Gastroesophageal sphincter (tissue), 4 donors: ENCODE measurements around the gene CHST14. TPM values are rescaled to one million over a fixed set of nuclear protein-coding genes. Genes with fewer than 3 reads are reported as not detected.

Experiments
- ATAC-seq: fragments of 150-250 bp; one replicate; pipeline ENCODE4 v1.9.1; 2016; ENCODE audit warnings: mild to moderate bottlenecking, moderate library complexity
- H3K27ac ChIP-seq, 4 donors: fragments of 200-600 bp; sonication (generic) in 3 of 4; 1 replicate in 3 of 4; 2 replicates in 1 of 4; pipeline ENCODE4 v1.5.1; 2016 to 2019
- H3K27me3 ChIP-seq: fragments of 200-600 bp; sonication (generic); one replicate; pipeline ENCODE4 v1.5.1; 2019
- H3K36me3 ChIP-seq, 2 donors: fragments of 200-600 bp; sonication (generic); one replicate each; pipeline ENCODE4 v1.5.1; 2019; ENCODE audit warnings: control low read depth in 1 of 2
- H3K4me1 ChIP-seq, 3 donors: fragments of 200-600 bp; sonication (generic); 1 replicate in 2 of 3; 2 replicates in 1 of 3; pipeline ENCODE4 v1.5.1; 2016 to 2019; ENCODE audit warnings: control low read depth in 2 of 3
- H3K4me3 ChIP-seq, 2 donors: fragments of 200-600 bp; sonication (generic); one replicate each; pipeline ENCODE4 v1.5.1; 2019; ENCODE audit warnings: mild to moderate bottlenecking in 1 of 2, moderate library complexity in 1 of 2
- H3K9me3 ChIP-seq, 3 donors: fragments of 200-600 bp; sonication (generic); one replicate each; pipeline ENCODE4 v1.5.1; 2017 to 2019; ENCODE audit warnings: control low read depth in 2 of 3
- EP300 ChIP-seq: sonication (generic); formaldehyde crosslinking; IDR thresholded peaks from one replicate; pipeline ENCODE4 v1.6.1; 2017; ENCODE audit warnings: antibody characterized with exemption, mild to moderate bottlenecking
- POLR2A ChIP-seq, 2 donors: fragments of 450-650 bp; IDR thresholded peaks; one replicate each; pipeline ENCODE4 v1.6.1; 2017; ENCODE audit warnings: antibody characterized with exemption in 2 of 2, mild to moderate bottlenecking in 2 of 2, moderate library complexity in 1 of 2
- POLR2AphosphoS5 ChIP-seq: sonication (generic); formaldehyde crosslinking; IDR thresholded peaks from one replicate; pipeline ENCODE4 v1.6.1; 2017; ENCODE audit warnings: antibody characterized with exemption
- WGBS, 2 donors: methylation state at CpG; one replicate each; pipeline ENCODE4 v1.1.5; 2018; ENCODE audit warnings: low coverage in 1 of 2; 5-methylcytosine and 5-hydroxymethylcytosine counted together
- total RNA-seq, 4 donors: library from RNA; depleted of rRNA; stranded (reverse); fragments of >200 nt; gene quantifications; one replicate each; pipeline ENCODE4 v1.1.0, GENCODE V29; 2016
- TF ChIP-seq, protein P1 (sequence below), 4 experiments: fragments of 200-600 bp in 2 of 4; fragments of 450-650 bp in 2 of 4; sonication (generic) in 1 of 4; IDR thresholded peaks; one replicate each; pipeline ENCODE4 v1.5.1; 2017 to 2019; ENCODE audit warnings: antibody characterized with exemption in 4 of 4, mild to moderate bottlenecking in 2 of 4, moderate library complexity in 2 of 4

CHST14 gene
- total RNA-seq, 4 donors from 2014 or later: 7.8 to 18.4 (median 11.7) TPM

DNA sequence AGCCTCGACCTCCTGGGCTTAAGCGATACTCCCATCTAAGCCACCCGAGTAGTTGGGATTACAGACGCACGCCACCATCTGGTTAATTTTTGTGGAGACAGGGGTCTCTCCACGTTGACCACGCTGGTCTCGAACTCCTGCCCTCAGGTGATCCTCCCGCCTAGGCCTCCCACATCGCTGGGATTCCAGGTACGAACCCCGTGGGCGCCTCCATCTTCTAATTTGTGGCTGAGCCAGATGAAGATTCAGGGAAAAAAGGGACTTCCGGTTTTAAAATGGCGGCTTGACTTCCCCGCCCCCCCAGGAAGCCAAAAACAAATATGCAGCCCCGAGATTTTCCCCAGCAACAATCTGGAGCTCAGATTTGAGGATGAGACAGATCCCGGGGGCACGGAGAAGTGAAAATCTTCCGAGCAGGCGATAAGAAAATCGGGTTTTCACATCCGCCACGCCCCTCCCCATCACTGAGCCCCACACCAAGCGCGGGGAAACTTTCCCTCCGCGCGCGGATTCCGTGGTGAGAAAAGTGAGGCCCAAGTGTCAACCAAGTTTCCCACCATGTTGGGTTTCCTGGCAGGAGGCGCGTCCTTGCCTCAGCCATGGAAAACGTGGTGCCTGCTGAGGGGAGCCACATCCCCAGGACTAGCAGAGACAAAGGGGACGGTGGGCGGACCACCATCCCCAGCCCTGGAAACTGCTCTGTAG is 15.4 kb downstream of the CHST14 start:
- Histone ChIP-seq H3K27ac (no peak overlapping the region), H3K9me3 (no peaks in the 10 kb centered on the region), H3K4me3 (no peak overlapping the region), H3K4me1 (no peaks in the 10 kb centered on the region), H3K27me3 (peaks cover 14% of the 10 kb centered on the region), H3K36me3 (no peaks in the 10 kb centered on the region)
- TF ChIP-seq POLR2A (IDR thresholded peaks at IDR 0.05) (no peak), POLR2AphosphoS5 (no peak), EP300 (no peak)
- TF ChIP-seq, protein P1, sequence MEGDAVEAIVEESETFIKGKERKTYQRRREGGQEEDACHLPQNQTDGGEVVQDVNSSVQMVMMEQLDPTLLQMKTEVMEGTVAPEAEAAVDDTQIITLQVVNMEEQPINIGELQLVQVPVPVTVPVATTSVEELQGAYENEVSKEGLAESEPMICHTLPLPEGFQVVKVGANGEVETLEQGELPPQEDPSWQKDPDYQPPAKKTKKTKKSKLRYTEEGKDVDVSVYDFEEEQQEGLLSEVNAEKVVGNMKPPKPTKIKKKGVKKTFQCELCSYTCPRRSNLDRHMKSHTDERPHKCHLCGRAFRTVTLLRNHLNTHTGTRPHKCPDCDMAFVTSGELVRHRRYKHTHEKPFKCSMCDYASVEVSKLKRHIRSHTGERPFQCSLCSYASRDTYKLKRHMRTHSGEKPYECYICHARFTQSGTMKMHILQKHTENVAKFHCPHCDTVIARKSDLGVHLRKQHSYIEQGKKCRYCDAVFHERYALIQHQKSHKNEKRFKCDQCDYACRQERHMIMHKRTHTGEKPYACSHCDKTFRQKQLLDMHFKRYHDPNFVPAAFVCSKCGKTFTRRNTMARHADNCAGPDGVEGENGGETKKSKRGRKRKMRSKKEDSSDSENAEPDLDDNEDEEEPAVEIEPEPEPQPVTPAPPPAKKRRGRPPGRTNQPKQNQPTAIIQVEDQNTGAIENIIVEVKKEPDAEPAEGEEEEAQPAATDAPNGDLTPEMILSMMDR (IDR thresholded peaks at IDR 0.05): no peak
- ATAC-seq: no peak
- 71 to 94% methylated on average over 8 to 10 of the region's 36 CpGs for WGBS, 2 donors

DNA sequence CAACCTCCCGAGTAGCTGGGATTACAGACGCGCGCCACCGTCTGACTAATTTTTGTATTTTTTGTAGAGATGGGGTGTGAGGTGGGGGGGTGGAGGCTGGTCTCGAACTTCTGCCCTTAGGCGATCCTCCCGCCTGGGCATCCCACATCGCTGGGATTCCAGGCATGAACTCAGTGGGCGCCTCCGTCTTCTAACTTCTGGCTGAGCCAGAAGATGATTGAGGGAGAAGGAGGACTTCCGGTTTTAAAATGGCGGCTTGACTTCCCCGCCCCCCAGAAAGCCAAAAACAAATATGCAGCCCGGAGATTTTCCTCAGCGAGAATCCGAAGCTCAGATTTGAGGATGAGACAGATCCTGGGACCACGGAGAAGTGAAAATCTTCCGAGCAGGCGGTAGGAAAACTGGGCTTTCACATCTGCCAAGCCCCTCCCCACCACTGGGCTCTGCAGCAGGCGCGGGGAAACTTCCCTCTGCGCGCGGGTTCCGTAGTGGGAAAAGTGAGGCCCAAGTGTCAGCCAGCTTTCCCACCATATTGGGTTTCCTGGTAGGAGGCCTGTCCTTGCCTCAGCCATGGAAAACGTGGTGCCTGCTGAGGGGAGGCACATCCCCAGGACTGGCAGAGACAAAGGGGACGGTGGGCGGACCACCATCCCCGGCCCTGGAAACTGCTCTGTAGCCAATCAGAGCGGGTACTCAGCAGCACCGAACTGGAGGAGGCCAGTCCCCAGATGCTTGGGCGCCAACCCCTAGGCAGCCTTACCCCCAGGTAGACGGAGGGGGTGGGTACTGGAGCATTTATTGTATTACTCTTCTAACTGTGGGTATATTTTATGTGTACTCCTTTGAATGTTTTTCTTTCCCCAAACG is 17.3 kb downstream of the CHST14 start:
- TF ChIP-seq POLR2AphosphoS5: no peak
- no peak overlapping the region for H3K27ac ChIP-seq
- no peaks in the 10 kb centered on the region for H3K36me3 ChIP-seq
- H3K4me3 ChIP-seq: no peak overlapping the region
- H3K27me3 ChIP-seq: peaks cover 14% of the 10 kb centered on the region
- WGBS, 2 donors: 85 to 87% methylated on average over 3 to 20 of the region's 35 CpGs
- ATAC-seq: no peak
- no peaks in the 10 kb centered on the region for H3K4me1 ChIP-seq
- no peaks in the 10 kb centered on the region for H3K9me3 ChIP-seq

- TF ChIP-seq POLR2A (IDR thresholded peaks at IDR 0.05) (no peak), POLR2AphosphoS5 (no peak), EP300 (no peak)
- TF ChIP-seq, protein P1 (IDR thresholded peaks at IDR 0.05): no peak
- H3K36me3 ChIP-seq: no peaks in the 10 kb centered on the region
- ATAC-seq: no peak
These were observed 18.7 kb downstream of the CHST14 start for GRCh38 chr15:40489274-40490175.

GRCh38 chr15:40493089-40493840 is 22.5 kb downstream of the CHST14 start:
- WGBS, 2 donors: 79 to 80% methylated on average over 5 to 8 of the region's 8 CpGs
- TF ChIP-seq POLR2A (IDR thresholded peaks at IDR 0.05) (no peak), POLR2AphosphoS5 (no peak), EP300 (no peak)
- TF ChIP-seq, protein P1 (IDR thresholded peaks at IDR 0.05): no peak
- H3K36me3 ChIP-seq: no peaks in the 10 kb centered on the region
- no peaks in the 10 kb centered on the region for H3K4me1 ChIP-seq
- H3K27me3 ChIP-seq: peaks cover 4% of the 10 kb centered on the region
- H3K27ac ChIP-seq: no peak overlapping the region
- H3K4me3 ChIP-seq: no peak overlapping the region
- H3K9me3 ChIP-seq: no peaks in the 10 kb centered on the region
- no peak for ATAC-seq

More at GRCh38 chr15:40489274-40490175, 18.7 kb downstream of the CHST14 start:
- no peak overlapping the region for H3K4me3 ChIP-seq
- 96 to 97% methylated on average over 6 to 8 of the region's 47 CpGs for WGBS, 2 donors
- H3K27ac ChIP-seq: no peak overlapping the region
- H3K4me1 ChIP-seq: no peaks in the 10 kb centered on the region
- no peaks in the 10 kb centered on the region for H3K9me3 ChIP-seq
- H3K27me3 ChIP-seq: peaks cover 14% of the 10 kb centered on the region
